Measurements from ENCODE around the gene STK11. TPM values are rescaled to one million over a fixed set of nuclear protein-coding genes. Genes with fewer than 3 reads are reported as not detected.

The STK11 gene
- total RNA-seq, 4 donors from 2014 or later = 60.2 to 83.4 (median 71.1) TPM

GRCh38 chr19:1169921-1170885 lies 35.4 kb upstream of the STK11 start:
- Histone ChIP-seq H3K4me3 (replicated peaks in 1 of 3) (no peak overlapping the region), H3K27me3 (no peaks in the 10 kb centered on the region), H3K4me1 (peaks cover 45 to 69% of the 10 kb centered on the region in 2 donors), H3K27ac (no peak overlapping the region), H3K36me3 (peaks cover 0 to 7% of the 10 kb centered on the region in 2 donors), H3K9me3 (no peaks in the 10 kb centered on the region)
- no peak for DNase-seq
- WGBS, 2 donors = 87 to 92% methylated on average over 34 to 43 of the region's 52 CpGs
- intact Hi-C loops (cut with DNase I) = no loop called here
- TF ChIP-seq CTCF (IDR thresholded peaks at IDR 0.05) (no peak), POLR2A (IDR thresholded peaks at IDR 0.05) (no peak)

- Histone ChIP-seq H3K4me3 (replicated peaks in 1 of 3) (peak overlapping the region in 1 of 3 donors; percentile 87), H3K9me3 (no peaks in the 10 kb centered on the region), H3K36me3 (peaks cover 0 to 7% of the 10 kb centered on the region in 2 donors), H3K4me1 (peaks cover 43 to 62% of the 10 kb centered on the region in 2 donors), H3K27me3 (no peaks in the 10 kb centered on the region), H3K27ac (peak overlapping the region; percentile 84 to 94 (median 92))
- DNase-seq = no peak
- 84 to 88% methylated on average over 22 to 24 of the region's 38 CpGs for WGBS, 2 donors
- intact Hi-C loops (cut with DNase I) = no loop called here
- no peak for TF ChIP-seq CTCF (IDR thresholded peaks at IDR 0.05)
- no peak for TF ChIP-seq POLR2A (IDR thresholded peaks at IDR 0.05)
Observed at GRCh38 chr19:1170938-1171754, 34.4 kb upstream of the STK11 start.

- H3K27me3 ChIP-seq = no peaks in the 10 kb centered on the region
- peak overlapping the region; percentile 84 to 94 (median 92) for H3K27ac ChIP-seq
- peaks cover 0 to 7% of the 10 kb centered on the region in 2 donors for H3K36me3 ChIP-seq
- intact Hi-C loops (cut with DNase I) = no loop called here
- WGBS, 2 donors = 22 to 35% methylated on average over 8 to 9 of the region's 15 CpGs
- H3K9me3 ChIP-seq = no peaks in the 10 kb centered on the region
- H3K4me3 ChIP-seq (replicated peaks in 1 of 3) = peak overlapping the region in 1 of 3 donors; percentile 87
- TF ChIP-seq POLR2A (IDR thresholded peaks at IDR 0.05) (peak in 1 of 2 donors; percentile 67), CTCF (IDR thresholded peaks at IDR 0.05) (no peak)
- H3K4me1 ChIP-seq = peaks cover 39 to 60% of the 10 kb centered on the region in 2 donors
- DNase-seq = peak; percentile 78 to 81
Observed at GRCh38 chr19:1171755-1172352, 33.7 kb upstream of the STK11 start.

- intact Hi-C loops (cut with DNase I) = no loop called here
Observed at GRCh38 chr19:1172353-1173158, 33.0 kb upstream of the STK11 start.

More at GRCh38 chr19:1172353-1173158, 33.0 kb upstream of the STK11 start:
- Histone ChIP-seq H3K36me3 (peaks cover 0 to 7% of the 10 kb centered on the region in 2 donors), H3K4me3 (replicated peaks in 1 of 3) (peak overlapping the region; percentile 66 to 87 (median 78)), H3K9me3 (no peaks in the 10 kb centered on the region), H3K27ac (peak overlapping the region; percentile 84 to 94 (median 92)), H3K4me1 (peaks cover 42 to 60% of the 10 kb centered on the region in 2 donors), H3K27me3 (no peaks in the 10 kb centered on the region)
- TF ChIP-seq CTCF (IDR thresholded peaks at IDR 0.05) (no peak), POLR2A (IDR thresholded peaks at IDR 0.05) (peak in 1 of 2 donors; percentile 31)
- peak; percentile 82 to 85 for DNase-seq
- WGBS, 2 donors = 5 to 14% methylated on average over 23 to 28 of the region's 36 CpGs

All from thyroid gland (tissue), 4 donors.